GM18502 (cell line): ENCODE results near the gene GLI2.

Source experiments
- ATAC-seq: cut with Tn5 transposase; IDR thresholded peaks from one replicate; pipeline ENCODE4 v1.9.1; 2021; ENCODE audit warnings: mild to moderate bottlenecking; ENCODE audit not compliant: unreplicated experiment, poor library complexity

The GLI2 gene

GRCh38 chr2:120768112-120769048 lies 32.7 kb downstream of the GLI2 start:
- ATAC-seq: no peak

- ATAC-seq: no peak
Measured at GRCh38 chr2:120769076-120769786, 33.6 kb downstream of the GLI2 start.

GRCh38 chr2:120769787-120770120 lies 34.1 kb downstream of the GLI2 start:
- no peak for ATAC-seq

GRCh38 chr2:120770176-120770575 lies 34.5 kb downstream of the GLI2 start:
- no peak for ATAC-seq

- no peak for ATAC-seq
Measured at GRCh38 chr2:120770641-120771040, 35.0 kb downstream of the GLI2 start.

- ATAC-seq: no peak
Measured at GRCh38 chr2:120771111-120771780, 35.6 kb downstream of the GLI2 start.

- no peak for ATAC-seq
Measured at GRCh38 chr2:120771781-120772208, 36.1 kb downstream of the GLI2 start.

- ATAC-seq: no peak
Measured at GRCh38 chr2:120772261-120772660, 36.6 kb downstream of the GLI2 start.

- ATAC-seq: no peak
Measured at GRCh38 chr2:120773186-120773800, 37.6 kb downstream of the GLI2 start.

GRCh38 chr2:120774557-120775160 lies 39.0 kb downstream of the GLI2 start:
- ATAC-seq: no peak

- ATAC-seq: no peak
Measured at GRCh38 chr2:120775194-120775593, 39.5 kb downstream of the GLI2 start.

- ATAC-seq: no peak
Measured at GRCh38 chr2:120775801-120776589, 40.3 kb downstream of the GLI2 start.

GRCh38 chr2:120776649-120777048 lies 41.0 kb downstream of the GLI2 start:
- no peak for ATAC-seq

- ATAC-seq: no peak
Measured at GRCh38 chr2:120777170-120777751, 41.6 kb downstream of the GLI2 start.

GRCh38 chr2:120777787-120778186 lies 42.1 kb downstream of the GLI2 start:
- no peak for ATAC-seq

GRCh38 chr2:120778244-120778643 lies 42.6 kb downstream of the GLI2 start:
- no peak for ATAC-seq

- ATAC-seq: no peak
Measured at GRCh38 chr2:120779781-120780283, 44.2 kb downstream of the GLI2 start.

- ATAC-seq: no peak
Measured at GRCh38 chr2:120780402-120780801, 44.7 kb downstream of the GLI2 start.

- no peak for ATAC-seq
Measured at GRCh38 chr2:120783371-120783791, 47.7 kb downstream of the GLI2 start.
